ENCODE measurements around the gene P2RY2.

The P2RY2 gene

GRCh38 chr11:73283276-73284000 is 65.4 kb downstream of the P2RY2 start:
- no peak for DNase-seq (ENCODE audit: low read depth, low spot score)

- DNase-seq (ENCODE audit: low read depth, low spot score): no peak
Measured at GRCh38 chr11:73284106-73284505, 66.0 kb downstream of the P2RY2 start.

GRCh38 chr11:73285721-73286120 is 67.6 kb downstream of the P2RY2 start:
- no peak for DNase-seq (ENCODE audit: low read depth, low spot score)

All from activated naive CD8-positive, alpha-beta T cell treated with anti-CD3 and anti-CD28 coated beads, Interleukin-2, amount 50 U/mL, for 16 hours (primary cell).